GM23338 (cell line): ENCODE measurements around the gene CYS1. TPM values are rescaled to one million over a fixed set of nuclear protein-coding genes. Genes with fewer than 3 reads are reported as not detected.

ENCODE experiments used
- ATAC-seq: fragments of 200-7000 bp; cut with Tn5 transposase; 3 replicates; pipeline ENCODE4 v1.9.1; 2020
- DNase-seq: peaks from one replicate; pipeline ENCODE4 v3.0.0-alpha.2; 2015; ENCODE audit warnings: low spot score
- H2AFZ ChIP-seq: fragments of 200-600 bp; sonication (generic); 2 replicates; pipeline ENCODE4 v1.8.0; 2016; ENCODE audit warnings: antibody characterized with exemption, mild to moderate bottlenecking, moderate library complexity
- H3F3A ChIP-seq: fragments of 200-600 bp; sonication (generic); replicated peaks from 2 replicates; pipeline ENCODE4 v1.8.0; 2017; ENCODE audit warnings: antibody characterized with exemption, mixed run types, low read depth
- H3K27ac ChIP-seq: fragments of 200-600 bp; sonication (generic); 2 replicates; pipeline ENCODE4 v1.6.1; 2016; ENCODE audit warnings: low read depth
- H3K27me3 ChIP-seq: fragments of 200-600 bp; sonication (generic); 2 replicates; pipeline ENCODE4 v1.8.0; 2016; ENCODE audit warnings: mild to moderate bottlenecking, mixed run types, moderate library complexity; ENCODE audit not compliant: insufficient read depth
- H3K36me3 ChIP-seq: fragments of 200-600 bp; sonication (generic); 2 replicates; pipeline ENCODE4 v1.8.0; 2016; ENCODE audit warnings: mild to moderate bottlenecking; ENCODE audit not compliant: insufficient read depth
- H3K4me1 ChIP-seq: fragments of 200-600 bp; sonication (generic); 2 replicates; pipeline ENCODE4 v1.8.0; 2016; ENCODE audit warnings: mild to moderate bottlenecking, moderate library complexity; ENCODE audit not compliant: insufficient read depth
- H3K4me2 ChIP-seq: fragments of 200-600 bp; sonication (generic); 2 replicates; pipeline ENCODE4 v1.7.1; 2017; ENCODE audit warnings: mixed run types
- H3K4me3 ChIP-seq: fragments of 200-600 bp; sonication (generic); 2 replicates; pipeline ENCODE4 v1.6.1; 2016; ENCODE audit warnings: mixed run types
- H3K79me2 ChIP-seq: fragments of 200-600 bp; sonication (generic); replicated peaks from 2 replicates; pipeline ENCODE4 v1.8.0; 2017; ENCODE audit warnings: mild to moderate bottlenecking; ENCODE audit not compliant: insufficient read depth
- H3K9me2 ChIP-seq: fragments of 200-600 bp; sonication (generic); 2 replicates; pipeline ENCODE4 v1.8.0; 2017; ENCODE audit not compliant: insufficient read depth
- H4K20me1 ChIP-seq: fragments of 200-600 bp; sonication (generic); replicated peaks from 2 replicates; pipeline ENCODE4 v1.8.0; 2017; ENCODE audit warnings: mild to moderate bottlenecking; ENCODE audit not compliant: insufficient read depth
- H3K27ac Mint-ChIP-seq: 2 replicates; pipeline ENCODE4 v1.8.0; 2020; ENCODE audit warnings: inconsistent platforms, mild to moderate bottlenecking, moderate library complexity, mixed read lengths
- H3K27me3 Mint-ChIP-seq: 3 replicates; pipeline ENCODE4 v1.8.0; 2022; ENCODE audit warnings: low read depth, mild to moderate bottlenecking, moderate library complexity, mixed read lengths, inconsistent platforms; ENCODE audit not compliant: insufficient read depth, poor library complexity
- H3K36me3 Mint-ChIP-seq: 3 replicates; pipeline ENCODE4 v1.8.0; 2021; ENCODE audit warnings: low read depth, mild to moderate bottlenecking, inconsistent platforms, moderate library complexity, mixed read lengths
- H3K4me1 Mint-ChIP-seq: 3 replicates; pipeline ENCODE4 v1.8.0; 2020; ENCODE audit warnings: mild to moderate bottlenecking, inconsistent platforms, mixed read lengths
- H3K4me3 Mint-ChIP-seq: 3 replicates; pipeline ENCODE4 v1.8.0; 2021; ENCODE audit warnings: moderate library complexity, mild to moderate bottlenecking, inconsistent platforms, mixed read lengths
- H3K9me3 Mint-ChIP-seq: 3 replicates; pipeline ENCODE4 v1.8.0; 2020; ENCODE audit warnings: moderate library complexity, mild to moderate bottlenecking, inconsistent platforms, mixed read lengths
- EZH2phosphoT487 ChIP-seq: fragments of 200-600 bp; sonication (generic); IDR thresholded peaks from one replicate; pipeline ENCODE4 v1.8.1; 2018; ENCODE audit warnings: antibody characterized with exemption; ENCODE audit not compliant: unreplicated experiment
- JUNB ChIP-seq: IDR thresholded peaks from one replicate; pipeline ENCODE4 v1.6.1; 2016; ENCODE audit warnings: antibody characterized with exemption; ENCODE audit not compliant: unreplicated experiment
- ZNF114 ChIP-seq: fragments of 250-450 bp; sonication (Bioruptor Pico); IDR thresholded peaks from 2 replicates; pipeline ENCODE4 v1.5.0; 2020; ENCODE audit warnings: mild to moderate bottlenecking, moderate library complexity
- polyA plus RNA-seq: library from polyadenylated mRNA; unstranded; fragments of >200 nt; fragmentation: Nextera tagmentation; extraction: Ambion mirVana; gene quantifications from 2 replicates; pipeline ENCODE4 v1.2.1, GENCODE V29; 2016
- total RNA-seq: library from RNA; depleted of rRNA; stranded (reverse); fragments of >200 nt; shearing (Covaris generic); gene quantifications from 2 replicates; pipeline ENCODE4 v1.2.3, GENCODE V29; 2014
- TF ChIP-seq, protein P1 (sequence below): IDR thresholded peaks from one replicate; pipeline ENCODE4 v1.6.1; 2018; ENCODE audit warnings: antibody characterized with exemption; ENCODE audit not compliant: unreplicated experiment
- TF ChIP-seq, protein P2 (sequence below), 2 experiments: fragments of 200-600 bp in 1 of 2; sonication (generic) in 1 of 2; conservative IDR thresholded peaks; 2 replicates each; pipeline versions ENCODE4 v1.5.1 to v1.6.1; 2016 to 2017; ENCODE audit warnings: antibody characterized with exemption in 2 of 2, low read depth in 2 of 2, mild to moderate bottlenecking in 2 of 2, moderate library complexity in 1 of 2

The CYS1 gene
- total and polyA plus RNA-seq, 2 experiments from 2014 or later = 0.31 to 0.32 TPM

GRCh38 chr2:10043256-10043905, 36.8 kb downstream of the CYS1 start, which contains the start of gene KLF11 (continued):
- TF ChIP-seq, protein P1, sequence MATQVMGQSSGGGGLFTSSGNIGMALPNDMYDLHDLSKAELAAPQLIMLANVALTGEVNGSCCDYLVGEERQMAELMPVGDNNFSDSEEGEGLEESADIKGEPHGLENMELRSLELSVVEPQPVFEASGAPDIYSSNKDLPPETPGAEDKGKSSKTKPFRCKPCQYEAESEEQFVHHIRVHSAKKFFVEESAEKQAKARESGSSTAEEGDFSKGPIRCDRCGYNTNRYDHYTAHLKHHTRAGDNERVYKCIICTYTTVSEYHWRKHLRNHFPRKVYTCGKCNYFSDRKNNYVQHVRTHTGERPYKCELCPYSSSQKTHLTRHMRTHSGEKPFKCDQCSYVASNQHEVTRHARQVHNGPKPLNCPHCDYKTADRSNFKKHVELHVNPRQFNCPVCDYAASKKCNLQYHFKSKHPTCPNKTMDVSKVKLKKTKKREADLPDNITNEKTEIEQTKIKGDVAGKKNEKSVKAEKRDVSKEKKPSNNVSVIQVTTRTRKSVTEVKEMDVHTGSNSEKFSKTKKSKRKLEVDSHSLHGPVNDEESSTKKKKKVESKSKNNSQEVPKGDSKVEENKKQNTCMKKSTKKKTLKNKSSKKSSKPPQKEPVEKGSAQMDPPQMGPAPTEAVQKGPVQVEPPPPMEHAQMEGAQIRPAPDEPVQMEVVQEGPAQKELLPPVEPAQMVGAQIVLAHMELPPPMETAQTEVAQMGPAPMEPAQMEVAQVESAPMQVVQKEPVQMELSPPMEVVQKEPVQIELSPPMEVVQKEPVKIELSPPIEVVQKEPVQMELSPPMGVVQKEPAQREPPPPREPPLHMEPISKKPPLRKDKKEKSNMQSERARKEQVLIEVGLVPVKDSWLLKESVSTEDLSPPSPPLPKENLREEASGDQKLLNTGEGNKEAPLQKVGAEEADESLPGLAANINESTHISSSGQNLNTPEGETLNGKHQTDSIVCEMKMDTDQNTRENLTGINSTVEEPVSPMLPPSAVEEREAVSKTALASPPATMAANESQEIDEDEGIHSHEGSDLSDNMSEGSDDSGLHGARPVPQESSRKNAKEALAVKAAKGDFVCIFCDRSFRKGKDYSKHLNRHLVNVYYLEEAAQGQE = no peak
- no peak for TF ChIP-seq EZH2phosphoT487
- TF ChIP-seq, protein P2, sequence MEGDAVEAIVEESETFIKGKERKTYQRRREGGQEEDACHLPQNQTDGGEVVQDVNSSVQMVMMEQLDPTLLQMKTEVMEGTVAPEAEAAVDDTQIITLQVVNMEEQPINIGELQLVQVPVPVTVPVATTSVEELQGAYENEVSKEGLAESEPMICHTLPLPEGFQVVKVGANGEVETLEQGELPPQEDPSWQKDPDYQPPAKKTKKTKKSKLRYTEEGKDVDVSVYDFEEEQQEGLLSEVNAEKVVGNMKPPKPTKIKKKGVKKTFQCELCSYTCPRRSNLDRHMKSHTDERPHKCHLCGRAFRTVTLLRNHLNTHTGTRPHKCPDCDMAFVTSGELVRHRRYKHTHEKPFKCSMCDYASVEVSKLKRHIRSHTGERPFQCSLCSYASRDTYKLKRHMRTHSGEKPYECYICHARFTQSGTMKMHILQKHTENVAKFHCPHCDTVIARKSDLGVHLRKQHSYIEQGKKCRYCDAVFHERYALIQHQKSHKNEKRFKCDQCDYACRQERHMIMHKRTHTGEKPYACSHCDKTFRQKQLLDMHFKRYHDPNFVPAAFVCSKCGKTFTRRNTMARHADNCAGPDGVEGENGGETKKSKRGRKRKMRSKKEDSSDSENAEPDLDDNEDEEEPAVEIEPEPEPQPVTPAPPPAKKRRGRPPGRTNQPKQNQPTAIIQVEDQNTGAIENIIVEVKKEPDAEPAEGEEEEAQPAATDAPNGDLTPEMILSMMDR (conservative IDR thresholded peaks at IDR 0.05; ENCODE audit: low read depth in 2 of 2) = no peak
- TF ChIP-seq ZNF114 (CRISPR knock-in tag) = no peak

GRCh38 chr2:10042301-10043161, 37.7 kb downstream of the CYS1 start:
- Mint-ChIP-seq H3K27ac (peak overlapping the region; percentile 86), H3K27me3 (peaks cover 51% of the 10 kb centered on the region), H3K4me1 (peaks cover 3% of the 10 kb centered on the region; the same call in 1 of the 3 replicates), H3K9me3 (peaks cover 12% of the 10 kb centered on the region), H3K36me3 (peaks cover 24% of the 10 kb centered on the region), H3K4me3 (peak overlapping the region; percentile 79)
- ATAC-seq = peak; percentile 57
- H3K4me3 ChIP-seq = peak overlapping the region; percentile 59
- no peaks in the 10 kb centered on the region for H3K36me3 ChIP-seq
- peaks cover 22% of the 10 kb centered on the region for H3K27me3 ChIP-seq
- TF ChIP-seq EZH2phosphoT487 (no peak), JUNB (no peak)
- TF ChIP-seq, protein P2 (conservative IDR thresholded peaks at IDR 0.05; ENCODE audit: low read depth in 2 of 2) = peak in 1 of 2 experiments; percentile 23; a peak in 2 of 4 replicates
- peak overlapping the region; percentile 87 for H3K4me2 ChIP-seq
- H2AFZ ChIP-seq = peak overlapping the region; percentile 91
- no peaks in the 10 kb centered on the region for H3K9me2 ChIP-seq
- H3K27ac ChIP-seq = no peak overlapping the region
- 0 out of 2 replicates have a peak, but pooled peaks cover 5% of the 10 kb centered on the region for H3F3A ChIP-seq
- DNase-seq = peak; percentile 78
- no peaks in the 10 kb centered on the region for H3K79me2 ChIP-seq
- 0 out of 2 replicates have a peak, but pooled peaks cover 2% of the 10 kb centered on the region for H4K20me1 ChIP-seq
- peaks cover 6% of the 10 kb centered on the region for H3K4me1 ChIP-seq
